GM18508 (cell line): ENCODE measurements around the gene PRKAR2A.
"Not testable (repeated sequence)": the region's sequence is repeated elsewhere in the genome, so short reads cannot be mapped to it uniquely, and the experiment has no call there.

ENCODE experiments used
- ATAC-seq: cut with Tn5 transposase; IDR thresholded peaks from one replicate; pipeline ENCODE4 v1.9.1; 2021; ENCODE audit warnings: moderate number of reproducible peaks; ENCODE audit not compliant: insufficient read depth, unreplicated experiment

PRKAR2A gene

DNA sequence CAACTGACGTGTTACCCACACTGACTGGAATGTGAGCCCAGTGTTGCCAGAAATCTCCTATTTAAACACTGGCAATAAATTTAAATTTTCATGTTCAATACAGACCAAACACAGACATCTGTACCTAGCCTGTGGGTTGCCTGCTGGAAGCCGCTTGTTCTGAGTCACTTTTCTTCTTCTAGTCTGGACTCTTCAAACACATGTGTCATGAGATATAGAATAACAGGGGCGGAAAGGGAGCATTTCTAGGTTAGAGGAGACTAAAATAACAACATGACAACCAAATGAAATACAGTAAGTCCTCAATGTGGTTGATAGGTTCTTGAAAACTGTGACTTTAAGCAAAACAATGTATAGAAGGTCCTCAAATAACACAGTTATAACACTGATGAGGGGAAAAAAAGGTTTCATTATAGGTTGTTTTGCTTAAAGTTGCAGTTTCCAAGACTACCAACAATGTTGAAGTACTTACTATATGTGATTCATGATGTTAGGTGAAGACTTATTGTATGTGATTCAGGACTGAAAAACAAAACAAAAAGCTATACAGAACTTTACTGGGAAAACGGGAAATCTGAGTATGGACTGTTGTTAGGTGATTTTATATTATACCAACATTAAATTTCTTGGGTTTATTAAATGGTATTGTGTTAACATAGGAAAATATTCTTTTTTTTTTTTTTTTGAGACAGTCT is 63.1 kb downstream of the PRKAR2A start:
- no peak for ATAC-seq

DNA sequence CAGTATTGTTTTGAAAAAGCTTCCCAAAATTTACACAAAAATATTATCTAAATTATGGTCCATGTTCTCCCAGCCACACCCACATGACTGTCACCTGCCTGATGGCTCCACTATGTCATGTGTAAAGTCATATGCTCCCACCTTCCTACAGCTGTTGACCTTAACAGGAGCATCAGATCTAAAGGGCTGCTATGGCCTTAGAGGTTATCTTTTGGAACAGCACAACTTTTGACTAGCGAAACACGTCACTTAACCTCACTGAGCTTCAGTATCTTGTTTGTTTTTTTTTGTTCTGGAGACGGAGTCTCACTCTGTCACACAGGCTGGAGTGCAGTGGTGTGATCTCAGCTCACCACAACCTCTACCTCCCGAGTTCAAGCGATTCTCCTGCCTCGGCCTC is 64.4 kb downstream of the PRKAR2A start:
- no peak for ATAC-seq

DNA sequence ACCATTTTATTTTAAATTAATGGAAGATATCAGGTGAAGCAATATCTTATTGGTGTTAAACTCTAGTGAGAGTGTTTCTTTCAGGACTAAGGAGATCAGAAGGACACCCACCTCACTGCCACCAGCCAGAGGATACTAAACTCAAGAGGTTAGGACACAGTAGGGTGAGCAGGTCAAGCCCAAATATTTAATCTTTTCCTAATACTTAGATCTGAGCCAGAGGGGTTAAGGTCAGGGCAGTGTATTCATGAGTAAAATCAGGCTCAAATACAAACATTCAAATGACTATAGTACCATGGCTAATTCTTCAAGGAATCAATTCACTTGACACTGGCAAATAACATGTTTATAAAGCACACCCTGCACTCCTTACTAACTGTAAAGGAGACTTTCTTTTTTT is 65.6 kb downstream of the PRKAR2A start:
- no peak for ATAC-seq

GRCh38 chr3:48778565-48778964 is 69.1 kb downstream of the PRKAR2A start:
- ATAC-seq, result not testable (repeated sequence)

- ATAC-seq, result no peak
These were observed 70.8 kb downstream of the PRKAR2A start for GRCh38 chr3:48776854-48777253.

GRCh38 chr3:48770192-48770502 is 77.5 kb downstream of the PRKAR2A start:
- ATAC-seq, result no peak

DNA sequence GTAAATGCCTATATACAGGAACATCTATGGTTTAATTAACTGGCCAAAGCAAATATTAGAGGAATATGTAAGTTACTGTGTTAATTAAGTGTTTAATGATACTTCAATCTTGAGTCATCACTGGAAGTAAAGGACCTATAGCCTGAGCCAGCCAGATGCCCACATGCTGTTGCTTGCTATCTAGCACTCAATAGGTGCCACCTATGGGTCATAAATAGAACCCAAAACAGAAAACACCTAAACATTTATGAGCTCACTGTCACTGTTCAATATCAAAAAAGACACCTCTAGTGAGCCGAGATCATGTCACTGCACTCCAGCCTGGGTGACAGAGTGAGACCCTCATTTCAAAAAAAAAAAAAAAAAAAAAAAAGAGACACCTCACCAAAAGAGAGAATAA is 82.3 kb downstream of the PRKAR2A start:
- no peak for ATAC-seq

- no peak for ATAC-seq
These were observed 84.9 kb downstream of the PRKAR2A start for GRCh38 chr3:48762816-48763215.

DNA sequence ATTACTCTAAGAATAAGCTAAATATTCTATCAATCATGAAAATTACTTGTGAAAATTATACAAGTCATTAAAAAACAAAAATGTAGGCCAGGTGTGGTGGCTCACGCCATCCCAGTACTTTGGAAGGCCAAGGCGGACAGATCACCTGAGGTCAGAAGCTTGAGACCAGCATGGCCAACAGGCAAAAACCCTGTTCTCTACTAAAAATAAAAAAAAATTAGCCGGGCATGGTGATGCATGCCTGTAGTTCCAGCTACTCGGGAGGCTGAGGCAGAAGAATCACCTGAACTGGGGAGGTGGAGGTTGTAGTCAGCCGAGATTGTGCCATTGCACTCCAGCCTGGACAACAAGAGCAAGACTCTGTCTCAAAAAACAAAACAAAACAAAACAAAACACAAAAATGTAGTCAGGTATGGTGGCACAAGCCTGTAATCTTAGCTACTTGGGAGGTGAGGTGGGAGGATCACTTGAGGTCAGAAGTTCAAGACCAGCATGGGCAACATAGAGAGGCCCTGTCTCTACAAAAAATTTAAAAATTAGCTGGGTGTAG is 87.6 kb downstream of the PRKAR2A start:
- not testable (repeated sequence) for ATAC-seq

DNA sequence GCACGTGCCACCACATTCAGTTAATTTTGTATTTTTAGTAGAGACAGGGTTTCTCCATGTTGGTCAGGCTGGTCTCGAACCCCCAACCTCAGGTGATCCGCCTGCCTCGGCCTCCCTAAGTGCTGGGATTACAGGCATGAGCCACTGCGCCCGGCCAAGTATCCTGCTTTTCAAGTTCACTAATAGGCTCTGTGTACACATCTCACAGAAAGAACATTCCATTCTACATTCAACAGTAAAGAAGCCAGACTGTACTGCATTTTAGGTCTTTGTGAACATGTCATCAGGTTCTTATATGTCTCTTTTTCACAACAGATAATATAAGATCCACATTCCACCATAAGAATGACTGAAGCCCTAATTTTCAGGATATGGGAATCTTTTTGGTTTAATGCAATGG is 88.1 kb downstream of the PRKAR2A start:
- ATAC-seq, result not testable (repeated sequence)

DNA sequence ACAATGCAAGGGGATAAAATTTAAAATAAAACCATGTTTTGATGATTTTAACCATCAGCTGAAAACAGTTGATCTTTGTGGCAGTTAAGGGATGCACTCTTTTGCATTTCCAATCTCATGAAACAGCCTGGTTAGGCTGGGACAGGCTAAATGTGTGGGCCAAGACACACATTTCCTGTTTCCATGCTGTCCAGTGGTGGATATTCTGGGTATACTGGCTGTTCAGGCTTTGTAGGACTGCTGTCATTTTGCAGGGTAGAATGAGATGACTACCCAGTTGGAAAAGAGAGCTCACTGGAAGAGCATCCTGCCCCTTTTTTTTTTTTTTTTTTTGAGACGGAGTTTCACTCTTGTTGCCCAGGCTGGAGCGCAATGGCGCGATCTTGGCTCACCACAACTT is 88.6 kb downstream of the PRKAR2A start:
- ATAC-seq, result no peak

GRCh38 chr3:48756640-48757039 is 91.0 kb downstream of the PRKAR2A start:
- no peak for ATAC-seq

- ATAC-seq, result no peak
These were observed 96.8 kb downstream of the PRKAR2A start for GRCh38 chr3:48750856-48751255.

DNA sequence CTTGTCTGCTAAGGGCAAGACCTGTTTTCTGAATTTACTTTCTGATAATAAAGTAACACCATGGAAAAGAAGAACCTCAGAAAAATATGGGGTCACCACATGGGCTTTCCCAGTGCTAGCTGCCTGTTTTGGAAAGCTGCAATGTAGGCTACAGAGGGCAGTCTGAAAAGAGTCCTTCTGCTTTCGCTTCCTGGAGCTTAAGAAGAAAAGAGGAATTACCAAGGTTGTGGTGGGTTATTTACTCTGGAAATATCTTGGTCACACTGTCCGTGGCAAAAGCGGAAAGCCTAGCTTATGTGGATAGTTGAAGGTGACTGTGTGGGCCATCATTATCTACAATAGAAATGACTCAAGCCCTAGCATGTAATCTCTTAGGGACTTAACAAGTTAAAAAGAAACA is 98.9 kb downstream of the PRKAR2A start:
- ATAC-seq, result no peak

GRCh38 chr3:48747706-48748105 is 100.0 kb downstream of the PRKAR2A start:
- ATAC-seq, result no peak

DNA sequence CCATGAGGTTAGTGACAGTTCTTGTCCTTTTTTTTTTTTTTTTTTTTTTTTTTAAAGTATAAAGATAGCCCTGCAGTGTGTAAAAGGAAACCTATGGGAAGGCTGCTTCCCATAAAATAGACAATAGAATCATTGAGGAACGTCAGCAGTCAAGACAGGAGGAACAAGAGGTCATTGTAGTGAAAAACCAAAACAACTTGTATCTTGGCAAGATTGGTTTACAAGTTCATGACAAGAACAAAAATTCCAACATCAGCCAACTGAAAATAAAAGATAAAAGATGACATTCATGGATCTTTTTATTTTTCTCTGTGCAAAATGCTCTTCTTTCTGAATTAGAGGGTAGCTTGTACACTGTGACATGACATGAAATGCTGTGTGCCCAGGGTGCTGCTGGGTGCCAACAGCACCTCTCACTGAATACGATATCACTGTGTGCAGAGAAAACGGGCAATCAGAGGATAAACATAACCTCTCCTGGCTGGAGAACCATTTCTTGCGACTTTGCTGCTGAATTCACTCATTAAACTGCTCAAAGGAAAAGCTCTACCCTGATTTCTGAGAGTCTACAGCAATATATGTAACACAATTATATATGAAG is 100.6 kb downstream of the PRKAR2A start:
- no peak for ATAC-seq

GRCh38 chr3:48743773-48744172 is 103.9 kb downstream of the PRKAR2A start:
- ATAC-seq, result no peak

DNA sequence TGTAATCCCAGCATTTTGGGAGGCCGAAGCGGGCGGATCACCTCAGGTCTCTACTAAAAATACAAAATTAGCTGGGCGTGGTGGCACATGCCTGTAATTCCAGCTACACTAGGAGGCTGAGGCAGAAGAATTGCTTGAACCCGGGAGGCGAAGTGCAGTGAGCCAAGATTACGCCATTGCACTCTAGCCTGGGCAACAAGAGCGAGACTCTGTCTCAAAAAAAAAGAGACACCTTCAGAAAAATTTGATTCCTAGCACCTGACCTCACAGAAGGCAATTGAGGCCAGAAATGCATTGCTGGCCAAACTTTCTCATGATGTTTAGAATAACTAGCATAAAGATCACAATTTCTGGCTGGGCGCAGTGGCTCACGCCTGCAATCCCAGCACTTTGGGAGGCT is 106.4 kb downstream of the PRKAR2A start:
- ATAC-seq, result not testable (repeated sequence)

- ATAC-seq, result no peak
These were observed 107.5 kb downstream of the PRKAR2A start for GRCh38 chr3:48739955-48740823.

GRCh38 chr3:48739617-48739954 is 108.1 kb downstream of the PRKAR2A start:
- ATAC-seq, result no peak

- no peak for ATAC-seq
These were observed 108.6 kb downstream of the PRKAR2A start for GRCh38 chr3:48738926-48739616.
